ENCODE results near the gene ACVRL1. TPM values are rescaled to one million over a fixed set of nuclear protein-coding genes. Genes with fewer than 3 reads are reported as not detected.
A peak's percentile ranks its signal among the peaks of the same experiment; 100 is the strongest.

ACVRL1 gene
- total RNA-seq, 2 experiments from 2014 or later, result not detected

DNA sequence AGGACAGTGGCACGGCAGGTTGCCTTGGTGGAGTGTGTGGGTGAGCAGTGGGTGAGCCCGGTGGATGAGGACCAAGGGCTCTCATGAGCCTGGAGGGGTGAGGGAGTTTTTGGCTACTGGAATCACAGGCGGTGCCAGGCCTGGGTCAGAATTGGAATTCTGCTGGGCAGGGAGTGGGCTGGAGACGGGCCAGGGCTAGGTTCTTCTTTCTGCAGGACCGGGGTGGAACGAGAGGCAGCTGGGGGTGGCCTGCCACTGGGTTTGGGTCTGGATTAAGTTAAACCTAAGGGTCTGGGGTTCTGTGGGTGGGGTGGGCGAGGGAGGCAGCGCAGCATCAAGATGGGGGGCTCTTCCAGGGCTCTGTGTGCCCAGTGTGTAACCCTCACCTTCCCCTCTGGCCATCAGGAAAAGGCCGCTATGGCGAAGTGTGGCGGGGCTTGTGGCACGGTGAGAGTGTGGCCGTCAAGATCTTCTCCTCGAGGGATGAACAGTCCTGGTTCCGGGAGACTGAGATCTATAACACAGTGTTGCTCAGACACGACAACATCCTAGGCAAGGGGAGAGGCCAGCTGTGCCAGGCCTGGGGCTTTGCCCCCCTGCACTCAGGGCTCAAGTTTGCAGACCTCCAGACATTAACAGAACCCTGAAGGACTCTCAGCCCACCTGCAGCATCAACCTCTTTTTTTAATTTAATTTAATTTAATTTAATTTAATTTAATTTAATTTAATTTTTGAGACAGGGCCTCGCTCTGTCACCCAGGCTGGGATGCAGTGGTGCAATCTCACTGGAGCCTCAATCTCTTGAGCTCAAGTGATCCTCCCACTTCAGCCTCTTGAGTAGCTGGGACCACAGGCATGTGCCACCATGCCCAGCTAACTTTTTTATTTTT lies 7.0 kb downstream of the ACVRL1 start:
- Mint-ChIP-seq H3K27ac (no peak overlapping the region), H3K27me3 (ENCODE audit: low read depth) (no peaks in the 10 kb centered on the region), H3K36me3 (ENCODE audit: low read depth) (no peaks in the 10 kb centered on the region), H3K4me1 (ENCODE audit: low read depth) (no peaks in the 10 kb centered on the region), H3K4me3 (no peak overlapping the region), H3K9me3 (ENCODE audit: insufficient read depth) (no peaks in the 10 kb centered on the region)
- POLR2A ChIA-PET, result interaction anchor here (0.6 kb wide), 1 partner anchor 229 kb away, joined by 3 read pairs; no protein-coding TSS in a partner anchor
- CTCF ChIA-PET, result no interaction called here
- DNase-seq (no peak), ATAC-seq (no peak)

DNA sequence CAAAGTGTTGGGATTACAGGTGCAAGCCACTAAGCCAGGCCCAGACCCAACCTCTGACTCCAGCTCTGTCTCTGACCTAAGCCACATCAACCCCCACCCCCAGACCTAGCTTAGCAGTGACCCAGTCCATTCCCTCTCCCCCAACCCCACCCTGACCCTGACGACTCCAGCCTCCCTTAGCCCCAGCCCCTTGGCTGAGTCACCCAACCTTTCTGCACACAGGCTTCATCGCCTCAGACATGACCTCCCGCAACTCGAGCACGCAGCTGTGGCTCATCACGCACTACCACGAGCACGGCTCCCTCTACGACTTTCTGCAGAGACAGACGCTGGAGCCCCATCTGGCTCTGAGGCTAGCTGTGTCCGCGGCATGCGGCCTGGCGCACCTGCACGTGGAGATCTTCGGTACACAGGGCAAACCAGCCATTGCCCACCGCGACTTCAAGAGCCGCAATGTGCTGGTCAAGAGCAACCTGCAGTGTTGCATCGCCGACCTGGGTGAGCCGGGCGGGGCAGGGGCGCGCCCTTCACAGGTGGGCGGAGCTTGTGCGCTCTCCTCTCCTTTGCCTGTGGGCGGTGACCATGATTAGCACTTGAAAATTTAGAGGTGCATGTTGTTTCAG lies 7.8 kb downstream of the ACVRL1 start:
- ATAC-seq, result no peak
- POLR2A ChIA-PET, result interaction anchor here (0.6 kb wide), 1 partner anchor 230 kb away, joined by 3 read pairs; no protein-coding TSS in a partner anchor
- CTCF ChIA-PET, result no interaction called here
- no peaks in the 10 kb centered on the region for H3K36me3 Mint-ChIP-seq (ENCODE audit: low read depth)
- no peak for DNase-seq
- H3K4me3 Mint-ChIP-seq, result no peak overlapping the region
- no peaks in the 10 kb centered on the region for H3K4me1 Mint-ChIP-seq (ENCODE audit: low read depth)
- no peaks in the 10 kb centered on the region for H3K27me3 Mint-ChIP-seq (ENCODE audit: low read depth)
- no peaks in the 10 kb centered on the region for H3K9me3 Mint-ChIP-seq (ENCODE audit: insufficient read depth)
- no peak overlapping the region for H3K27ac Mint-ChIP-seq

DNA sequence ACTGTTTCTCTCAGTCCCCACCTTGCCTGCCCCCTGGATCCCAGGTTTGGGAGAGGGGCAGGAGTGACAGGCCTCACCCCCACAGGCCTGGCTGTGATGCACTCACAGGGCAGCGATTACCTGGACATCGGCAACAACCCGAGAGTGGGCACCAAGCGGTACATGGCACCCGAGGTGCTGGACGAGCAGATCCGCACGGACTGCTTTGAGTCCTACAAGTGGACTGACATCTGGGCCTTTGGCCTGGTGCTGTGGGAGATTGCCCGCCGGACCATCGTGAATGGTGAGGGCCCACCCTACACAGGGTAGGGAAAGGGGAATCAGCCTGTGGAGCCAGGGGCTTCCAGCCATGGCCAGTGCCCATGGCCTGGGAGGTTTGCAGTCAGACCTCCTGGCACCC lies 8.6 kb downstream of the ACVRL1 start:
- Mint-ChIP-seq H3K36me3 (ENCODE audit: low read depth) (no peaks in the 10 kb centered on the region), H3K4me1 (ENCODE audit: low read depth) (no peaks in the 10 kb centered on the region), H3K4me3 (no peak overlapping the region), H3K9me3 (ENCODE audit: insufficient read depth) (no peaks in the 10 kb centered on the region), H3K27ac (no peak overlapping the region), H3K27me3 (ENCODE audit: low read depth) (no peaks in the 10 kb centered on the region)
- ATAC-seq (no peak), DNase-seq (no peak)
- CTCF ChIA-PET, result no interaction called here
- POLR2A ChIA-PET, result no interaction called here

DNA sequence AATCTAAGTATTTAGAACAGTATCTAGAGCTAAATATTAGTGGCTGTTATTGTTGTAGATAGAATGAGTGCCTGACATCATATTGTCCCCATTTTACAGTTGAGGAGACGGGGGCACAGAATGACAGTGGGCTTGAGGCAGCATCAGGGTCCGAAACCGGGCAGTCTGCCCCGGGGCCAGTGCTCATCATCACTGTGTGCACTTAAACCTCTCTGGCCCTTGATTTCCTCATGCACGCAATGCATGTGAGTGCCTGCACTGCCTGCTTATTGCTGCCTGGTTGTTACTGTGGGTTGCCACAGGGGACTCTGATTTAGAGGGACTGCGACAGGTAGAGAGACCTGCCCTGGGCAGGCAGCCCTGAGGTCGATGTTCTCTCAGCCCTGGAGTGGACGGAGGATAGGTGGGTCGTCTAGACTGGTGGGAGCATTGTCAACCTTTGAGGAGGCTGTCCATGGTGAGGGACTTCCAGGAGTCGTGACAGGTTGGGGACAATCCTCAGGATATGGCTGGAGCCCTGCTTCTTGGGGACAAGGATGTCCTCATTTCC lies 9.8 kb downstream of the ACVRL1 start:
- CTCF ChIA-PET, result interaction anchor here (0.8 kb wide), 1 partner anchor 64 kb away, joined by 4 read pairs; no protein-coding TSS in a partner anchor

DNA sequence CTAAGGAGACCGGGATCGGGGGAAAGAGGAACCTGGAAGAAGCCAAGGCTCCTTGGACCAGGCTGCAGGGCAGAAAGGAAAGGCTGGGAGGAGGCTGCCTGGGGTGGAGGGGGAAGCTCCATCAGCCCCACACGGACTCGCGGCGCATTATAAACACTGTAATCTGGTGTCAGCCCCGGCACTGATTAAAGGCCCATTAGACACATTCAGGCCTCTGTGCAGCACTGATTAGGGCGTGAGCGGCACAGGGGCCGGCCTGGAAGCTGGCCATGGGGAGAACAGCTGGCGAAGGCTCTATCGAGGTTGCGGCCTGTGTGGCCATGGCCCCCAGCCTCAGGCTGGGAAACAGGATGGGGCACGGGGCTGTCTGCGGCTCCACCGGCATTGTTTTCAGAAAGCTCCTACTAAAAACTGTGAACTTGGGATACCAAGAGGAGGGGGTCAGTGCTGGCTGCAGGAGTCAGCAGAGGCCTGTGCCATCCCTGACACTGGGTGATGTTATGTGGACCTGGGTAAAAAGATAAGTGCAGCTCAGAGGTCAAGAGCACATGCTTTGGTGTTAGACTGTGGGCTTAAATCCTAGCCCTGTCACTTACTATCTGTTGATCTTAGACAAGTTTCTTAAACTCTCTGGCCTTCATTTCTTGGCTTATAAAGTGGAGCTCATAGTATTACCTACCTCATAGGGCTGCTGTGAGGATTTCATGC lies 10.6 kb downstream of the ACVRL1 start:
- ChIA-PET CTCF (no interaction called here), POLR2A (no interaction called here)

More for the DNA sequence above, 9.8 kb downstream of the ACVRL1 start:
- Mint-ChIP-seq H3K4me1 (ENCODE audit: low read depth) (no peaks in the 10 kb centered on the region), H3K9me3 (ENCODE audit: insufficient read depth) (no peaks in the 10 kb centered on the region), H3K36me3 (ENCODE audit: low read depth) (no peaks in the 10 kb centered on the region), H3K27me3 (ENCODE audit: low read depth) (no peaks in the 10 kb centered on the region), H3K4me3 (no peak overlapping the region), H3K27ac (no peak overlapping the region)
- ATAC-seq (no peak), DNase-seq (no peak)
- POLR2A ChIA-PET, result no interaction called here

DNA sequence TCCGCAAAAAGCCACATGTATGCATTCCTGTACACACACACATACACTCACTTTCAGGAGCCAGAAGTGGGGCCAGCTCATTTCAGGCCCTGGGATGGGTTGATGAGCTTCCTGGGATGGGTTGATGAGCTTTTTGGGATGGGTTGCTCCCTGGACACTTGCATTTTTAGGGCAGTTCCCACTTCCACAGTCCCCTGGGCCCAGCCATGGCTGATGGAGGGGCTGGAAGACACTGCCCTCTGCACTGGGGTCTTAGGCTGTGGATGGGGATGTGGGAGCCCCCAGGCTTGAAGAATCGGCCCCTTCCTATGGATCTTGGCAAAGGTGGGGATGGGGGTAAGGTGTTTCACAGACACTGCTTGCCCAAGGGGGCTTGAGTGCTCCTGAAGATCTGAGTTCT lies 12.7 kb downstream of the ACVRL1 start:
- CTCF ChIA-PET, result no interaction called here
- no peaks in the 10 kb centered on the region for H3K9me3 Mint-ChIP-seq (ENCODE audit: insufficient read depth)
- DNase-seq, result no peak
- H3K27ac Mint-ChIP-seq, result no peak overlapping the region
- peaks cover 4% of the 10 kb centered on the region for H3K4me1 Mint-ChIP-seq (ENCODE audit: low read depth)
- H3K27me3 Mint-ChIP-seq (ENCODE audit: low read depth), result peaks cover 4% of the 10 kb centered on the region
- H3K4me3 Mint-ChIP-seq, result no peak overlapping the region
- no peak for ATAC-seq
- POLR2A ChIA-PET, result no interaction called here
- H3K36me3 Mint-ChIP-seq (ENCODE audit: low read depth), result no peaks in the 10 kb centered on the region

More for the DNA sequence above, 10.6 kb downstream of the ACVRL1 start:
- DNase-seq, result no peak
- Mint-ChIP-seq H3K4me1 (ENCODE audit: low read depth) (no peaks in the 10 kb centered on the region), H3K27me3 (ENCODE audit: low read depth) (no peaks in the 10 kb centered on the region), H3K36me3 (ENCODE audit: low read depth) (no peaks in the 10 kb centered on the region), H3K4me3 (no peak overlapping the region), H3K27ac (no peak overlapping the region), H3K9me3 (ENCODE audit: insufficient read depth) (no peaks in the 10 kb centered on the region)
- ATAC-seq, result no peak

DNA sequence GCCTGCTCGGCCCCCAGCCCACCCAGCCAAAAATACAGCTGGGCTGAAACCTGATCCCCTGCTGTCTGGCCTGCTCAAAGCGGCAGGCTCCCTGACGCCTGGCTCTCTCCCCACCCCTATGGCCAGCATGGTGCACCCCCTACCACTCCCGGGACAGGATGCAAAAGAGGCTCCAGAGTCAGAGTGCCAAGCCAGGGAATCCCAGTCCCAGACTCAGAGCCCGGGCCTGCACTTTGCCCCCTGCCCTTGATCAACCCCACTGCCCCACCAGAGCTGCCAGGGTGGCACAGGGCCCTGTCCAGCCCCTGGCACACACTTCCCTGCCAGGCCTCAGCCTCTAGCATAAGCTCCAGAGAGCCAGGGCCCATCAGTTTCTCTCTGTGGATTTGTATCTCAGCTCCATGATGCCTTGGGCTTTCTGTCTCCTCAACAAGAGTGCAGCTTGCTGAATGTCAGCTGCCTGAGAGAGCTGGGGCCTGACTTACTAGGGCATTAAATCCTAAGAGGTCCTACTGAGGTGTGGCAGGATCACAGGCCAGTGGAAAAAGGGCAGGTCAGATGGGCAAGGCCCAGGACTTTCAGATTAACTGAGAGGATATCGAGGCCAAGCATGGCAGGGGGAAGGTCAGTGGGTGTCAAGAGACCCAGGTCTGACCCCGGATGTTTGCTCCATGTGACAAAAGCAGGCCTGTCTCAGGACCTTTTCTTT lies 13.9 kb downstream of the ACVRL1 start:
- CTCF ChIA-PET, result interaction anchor here (1.1 to 6.6 kb wide), 6 partner anchors 14 to 102 kb away, joined by 3 to 46 read pairs (median 6); partner anchors contain the start of gene ACVRL1
- POLR2A ChIA-PET, result no interaction called here
- H3K4me3 Mint-ChIP-seq, result no peak overlapping the region
- ATAC-seq (no peak), DNase-seq (no peak)
- H3K36me3 Mint-ChIP-seq (ENCODE audit: low read depth), result no peaks in the 10 kb centered on the region
- H3K27ac Mint-ChIP-seq, result no peak overlapping the region
- no peaks in the 10 kb centered on the region for H3K9me3 Mint-ChIP-seq (ENCODE audit: insufficient read depth)
- peaks cover 4% of the 10 kb centered on the region for H3K4me1 Mint-ChIP-seq (ENCODE audit: low read depth)
- H3K27me3 Mint-ChIP-seq (ENCODE audit: low read depth), result peaks cover 10% of the 10 kb centered on the region

DNA sequence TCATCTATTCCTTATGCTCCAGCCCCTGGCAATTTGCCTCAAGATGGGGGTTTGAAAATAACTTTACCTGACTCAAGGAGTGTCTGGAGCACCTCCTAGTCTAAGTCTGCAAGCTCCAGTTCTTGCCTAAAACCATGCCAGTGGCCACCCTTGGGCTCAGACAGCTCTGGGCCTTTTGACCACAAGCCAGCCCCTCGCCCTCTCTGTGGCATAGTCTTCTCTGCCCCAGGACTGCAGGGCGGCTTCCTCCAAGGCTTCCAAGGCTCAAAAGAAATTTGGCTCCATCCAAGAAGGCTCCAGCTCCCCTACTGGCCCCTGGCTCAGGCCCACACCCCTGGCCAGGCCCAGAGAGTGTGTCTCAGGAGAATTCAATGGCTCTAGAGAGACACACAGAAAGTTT lies 14.8 kb downstream of the ACVRL1 start:
- Mint-ChIP-seq H3K27me3 (ENCODE audit: low read depth) (peaks cover 10% of the 10 kb centered on the region), H3K4me1 (ENCODE audit: low read depth) (peaks cover 4% of the 10 kb centered on the region), H3K27ac (no peak overlapping the region), H3K4me3 (no peak overlapping the region), H3K9me3 (ENCODE audit: insufficient read depth) (no peaks in the 10 kb centered on the region), H3K36me3 (ENCODE audit: low read depth) (no peaks in the 10 kb centered on the region)
- CTCF ChIA-PET, result interaction anchor here (0.6 to 6.6 kb wide), 17 partner anchors 10 to 207 kb away, joined by 3 to 46 read pairs (median 5); partner anchors contain the start of gene ACVRL1
- no peak for DNase-seq
- no peak for ATAC-seq
- POLR2A ChIA-PET, result interaction anchor here (1.1 kb wide), 1 partner anchor 72 kb away, joined by 3 read pairs; no protein-coding TSS in a partner anchor

DNA sequence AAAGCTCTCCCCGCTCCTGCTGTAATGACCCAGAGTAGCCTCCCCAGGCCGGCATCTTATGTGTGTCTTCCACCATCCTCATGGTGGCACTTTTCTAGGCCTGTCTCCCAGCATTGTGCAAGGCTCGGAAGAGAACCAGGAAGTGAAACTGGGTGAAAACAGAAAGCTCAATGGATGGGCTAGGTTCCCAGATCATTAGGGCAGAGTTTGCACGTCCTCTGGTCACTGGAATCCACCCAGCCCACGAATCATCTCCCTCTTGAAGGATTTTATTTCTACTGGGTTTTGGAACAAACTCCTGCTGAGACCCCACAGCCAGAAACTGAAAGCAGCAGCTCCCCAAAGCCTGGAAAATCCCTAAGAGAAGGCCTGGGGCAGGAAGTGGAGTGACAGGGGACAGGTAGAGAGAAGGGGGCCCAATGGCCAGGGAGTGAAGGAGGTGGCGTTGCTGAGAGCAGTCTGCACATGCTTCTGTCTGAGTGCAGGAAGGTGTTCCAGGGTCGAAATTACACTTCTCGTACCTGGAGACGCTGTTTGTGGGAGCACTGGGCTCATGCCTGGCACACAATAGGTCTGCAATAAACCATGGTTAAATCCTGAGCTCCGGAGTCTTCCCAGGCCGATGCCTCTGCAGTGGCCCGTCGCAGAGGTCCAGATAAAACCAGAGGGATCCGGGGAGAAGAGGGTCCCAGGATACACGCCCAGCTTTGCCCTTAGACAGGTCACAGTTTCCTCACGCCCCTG lies 15.6 kb downstream of the ACVRL1 start:
- H3K27me3 Mint-ChIP-seq (ENCODE audit: low read depth), result peaks cover 10% of the 10 kb centered on the region
- peaks cover 4% of the 10 kb centered on the region for H3K4me1 Mint-ChIP-seq (ENCODE audit: low read depth)
- no peak for ATAC-seq
- ChIA-PET POLR2A (interaction anchor here (1.1 kb wide), 1 partner anchor 73 kb away, joined by 3 read pairs; no protein-coding TSS in a partner anchor), CTCF (interaction anchor here (0.6 to 6.6 kb wide), 18 partner anchors 11 to 133 kb away, joined by 3 to 46 read pairs (median 4); partner anchors contain the start of gene ACVRL1)
- no peaks in the 10 kb centered on the region for H3K9me3 Mint-ChIP-seq (ENCODE audit: insufficient read depth)
- H3K4me3 Mint-ChIP-seq, result no peak overlapping the region
- H3K27ac Mint-ChIP-seq, result no peak overlapping the region
- no peak for DNase-seq
- H3K36me3 Mint-ChIP-seq (ENCODE audit: low read depth), result no peaks in the 10 kb centered on the region

DNA sequence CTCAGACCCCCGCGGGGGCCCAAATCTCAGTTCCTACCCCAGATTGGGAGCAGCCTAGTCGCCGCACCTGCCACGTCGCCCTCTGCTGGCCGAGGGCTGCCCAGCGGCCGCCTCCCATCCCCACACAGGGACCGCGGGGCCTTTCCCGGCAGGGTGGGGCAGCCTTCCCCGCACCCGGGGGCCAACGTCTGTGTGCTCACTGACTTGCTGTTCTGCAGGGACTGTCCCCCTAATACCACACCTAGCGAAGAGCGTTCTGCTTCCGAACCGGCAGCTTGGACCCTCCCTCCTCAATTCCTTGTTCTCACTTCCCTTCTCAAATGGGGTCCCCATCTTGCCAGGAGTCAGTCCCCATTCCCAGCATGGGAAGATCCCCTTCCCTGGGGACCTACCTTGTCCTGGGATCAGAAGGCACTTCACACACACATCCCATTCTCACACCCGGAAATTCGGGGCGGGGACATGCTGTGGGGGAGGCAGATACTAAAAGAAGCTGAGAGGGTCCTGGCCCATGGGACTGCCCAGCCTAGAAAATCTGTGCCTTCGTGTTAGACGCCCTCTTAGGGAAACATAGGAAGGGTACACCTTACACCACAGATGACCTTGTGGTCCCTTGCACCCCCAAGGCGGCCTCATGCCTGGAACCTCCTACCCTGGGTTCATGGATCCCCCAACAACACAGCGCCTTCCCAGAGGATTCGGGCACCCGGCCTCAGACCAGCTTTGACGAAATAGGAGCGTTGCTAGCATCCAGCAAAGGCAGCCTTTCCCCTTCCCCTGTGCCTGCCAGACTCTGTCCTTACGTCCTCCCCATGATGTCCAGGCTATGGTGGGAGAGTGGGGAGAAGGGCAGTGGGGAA lies 16.4 kb downstream of the ACVRL1 start:
- POLR2A ChIA-PET, result no interaction called here
- Mint-ChIP-seq H3K4me1 (ENCODE audit: low read depth) (peaks cover 4% of the 10 kb centered on the region), H3K4me3 (no peak overlapping the region), H3K9me3 (ENCODE audit: insufficient read depth) (no peaks in the 10 kb centered on the region), H3K36me3 (ENCODE audit: low read depth) (no peaks in the 10 kb centered on the region), H3K27me3 (ENCODE audit: low read depth) (peaks cover 10% of the 10 kb centered on the region), H3K27ac (no peak overlapping the region)
- ATAC-seq (peak; percentile 82), DNase-seq (peak; percentile 61)
- CTCF ChIA-PET, result interaction anchor here (0.6 to 6.6 kb wide), 11 partner anchors 12 to 99 kb away, joined by 3 to 46 read pairs (median 8); partner anchors contain the start of gene ACVRL1

Measured in activated CD8-positive, alpha-beta T cell treated with anti-CD3 and anti-CD28 coated beads, Interleukin-2, amount 10 ng/mL, durations not matched to agents 7 days and 5 days (primary cell).